ENCODE measurements around the gene NTNG2.

DNA sequence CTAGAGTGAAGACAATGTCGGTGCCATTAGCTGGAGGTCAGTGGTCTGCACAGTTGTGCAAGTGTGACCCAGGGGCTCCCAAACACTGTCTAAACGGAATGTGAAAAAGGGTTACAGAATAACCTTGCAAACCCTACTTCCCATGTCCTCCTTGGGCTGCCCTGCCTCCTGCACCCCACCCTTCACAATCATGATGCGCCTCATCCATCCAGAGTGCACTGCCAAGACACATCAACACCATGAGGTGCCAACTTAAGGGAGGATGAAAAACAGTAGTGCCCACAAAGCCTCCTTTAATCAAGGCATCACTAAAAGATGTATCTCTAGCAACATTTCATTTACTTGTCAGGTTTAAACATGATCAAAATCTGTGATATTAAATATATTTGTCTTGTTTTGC lies 105.8 kb downstream of the NTNG2 start:
- TF ChIP-seq, protein P1, sequence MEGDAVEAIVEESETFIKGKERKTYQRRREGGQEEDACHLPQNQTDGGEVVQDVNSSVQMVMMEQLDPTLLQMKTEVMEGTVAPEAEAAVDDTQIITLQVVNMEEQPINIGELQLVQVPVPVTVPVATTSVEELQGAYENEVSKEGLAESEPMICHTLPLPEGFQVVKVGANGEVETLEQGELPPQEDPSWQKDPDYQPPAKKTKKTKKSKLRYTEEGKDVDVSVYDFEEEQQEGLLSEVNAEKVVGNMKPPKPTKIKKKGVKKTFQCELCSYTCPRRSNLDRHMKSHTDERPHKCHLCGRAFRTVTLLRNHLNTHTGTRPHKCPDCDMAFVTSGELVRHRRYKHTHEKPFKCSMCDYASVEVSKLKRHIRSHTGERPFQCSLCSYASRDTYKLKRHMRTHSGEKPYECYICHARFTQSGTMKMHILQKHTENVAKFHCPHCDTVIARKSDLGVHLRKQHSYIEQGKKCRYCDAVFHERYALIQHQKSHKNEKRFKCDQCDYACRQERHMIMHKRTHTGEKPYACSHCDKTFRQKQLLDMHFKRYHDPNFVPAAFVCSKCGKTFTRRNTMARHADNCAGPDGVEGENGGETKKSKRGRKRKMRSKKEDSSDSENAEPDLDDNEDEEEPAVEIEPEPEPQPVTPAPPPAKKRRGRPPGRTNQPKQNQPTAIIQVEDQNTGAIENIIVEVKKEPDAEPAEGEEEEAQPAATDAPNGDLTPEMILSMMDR (IDR thresholded peaks at IDR 0.05), result no peak
- TF ChIP-seq EZH2 (IDR thresholded peaks at IDR 0.05) (no peak), EZH2phosphoT487 (IDR thresholded peaks at IDR 0.05) (no peak)
